Measurements from ENCODE around the gene C19orf38.

DNA sequence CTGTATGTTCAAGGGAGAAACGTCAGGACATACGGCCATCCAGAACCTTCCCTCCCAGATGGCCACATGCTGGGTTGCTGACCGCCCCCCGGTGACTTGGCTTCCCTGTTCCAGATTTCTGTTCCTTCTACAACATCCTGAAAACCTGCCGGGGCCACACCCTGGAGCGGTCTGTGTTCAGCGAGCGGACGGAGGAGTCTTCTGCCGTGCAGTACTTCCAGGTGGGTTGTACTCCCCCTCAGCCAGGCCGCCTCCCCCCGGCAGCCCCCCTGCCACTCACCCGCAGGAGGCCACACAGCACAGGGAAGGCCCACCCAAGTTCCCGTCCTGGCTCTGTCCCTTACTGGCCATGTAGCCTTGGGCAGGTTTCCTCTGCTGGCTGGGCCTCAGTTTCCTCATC lies 59.7 kb downstream of the C19orf38 start:
- no peak for TF ChIP-seq POLR2A (IDR thresholded peaks at IDR 0.05; ENCODE audit: low read depth, low read length)
- no peak for TF ChIP-seq POLR2AphosphoS5 (IDR thresholded peaks at IDR 0.05; ENCODE audit: low read depth, low read length)
- no peak for TF ChIP-seq TAF1 (IDR thresholded peaks at IDR 0.05; ENCODE audit: borderline replicate concordance, low read depth, low read length)
